Endothelial cell of umbilical vein (primary cell): ENCODE results near the gene FURIN. TPM values are rescaled to one million over a fixed set of nuclear protein-coding genes. Genes with fewer than 3 reads are reported as not detected.

Experiments
- BruUV-seq: library from RNA; stranded (reverse); fragments of 400-500 nt; replicated peaks from 2 replicates; lab custom pipeline; 2021; lab: Mats Ljungman, UMichigan
- CTCF ChIA-PET: fragments of 300-600, 350-600 bp; sonication (Branson Sonifier 250); formaldehyde crosslinking; loops from one replicate; lab custom pipeline; 2021; ENCODE audit warnings: antibody characterized with exemption, inconsistent platforms; lab: Charles Lee
- POLR2A ChIA-PET: fragments of 300-600, 350-600 bp; sonication (Branson Sonifier 250); formaldehyde crosslinking; loops from one replicate; lab custom pipeline; 2021; ENCODE audit warnings: antibody characterized with exemption, inconsistent platforms; lab: Charles Lee
- DNase-seq: peaks from one replicate; pipeline ENCODE4 v3.0.0-alpha.2; 2011; ENCODE audit warnings: low read depth, low spot score
- FAIRE-seq: peaks from 2 replicates; lab custom pipeline; 2011; peaks lifted over from hg19 to GRCh38; lab: Jason Lieb, UNC
- H2AFZ ChIP-seq: 2 replicates; pipeline ENCODE4 v1.6.0; 2012; ENCODE audit warnings: low read depth, low read length, control low read depth, inconsistent platforms
- H3K27ac ChIP-seq: 2 replicates; pipeline ENCODE4 v1.5.1; 2011; ENCODE audit warnings: low read depth, mild to moderate bottlenecking, control low read depth, low read length, moderate library complexity; ENCODE audit not compliant: insufficient read depth
- H3K27me3 ChIP-seq, 2 experiments: 2 replicates each; pipeline versions ENCODE4 v1.6.0 to v1.6.1; 2011; ENCODE audit warnings: low read length in 2 of 2, mixed read lengths in 1 of 2; ENCODE audit not compliant: control insufficient read depth in 2 of 2, insufficient read depth in 2 of 2
- H3K36me3 ChIP-seq, 2 experiments: 2 replicates in 1 of 2; 3 replicates in 1 of 2; pipeline ENCODE4 v1.5.1; 2011; ENCODE audit warnings: low read length in 2 of 2, mild to moderate bottlenecking in 1 of 2, moderate library complexity in 1 of 2; ENCODE audit not compliant: control insufficient read depth in 2 of 2, insufficient read depth in 2 of 2; ENCODE audit errors: extremely low read depth in 1 of 2
- H3K4me1 ChIP-seq: 3 replicates; pipeline ENCODE4 v1.5.1; 2011; ENCODE audit warnings: mild to moderate bottlenecking, low read length; ENCODE audit not compliant: control insufficient read depth, insufficient read depth; ENCODE audit errors: extremely low read depth
- H3K4me2 ChIP-seq: 2 replicates; pipeline ENCODE4 v1.6.1; 2011; ENCODE audit warnings: low read length, control low read depth, mixed read lengths; ENCODE audit not compliant: insufficient read depth
- H3K4me3 ChIP-seq, 3 experiments: fragments of 200-600 bp in 1 of 3; sonication (generic), shearing (Covaris generic) in 1 of 3; replicated peaks in 1 of 3; 2 replicates each; pipeline ENCODE4 v1.5.1; 2011 to 2016; ENCODE audit warnings: control low read depth in 3 of 3, low read length in 3 of 3, mild to moderate bottlenecking in 2 of 3, inconsistent platforms in 1 of 3, low read depth in 1 of 3, moderate library complexity in 1 of 3; ENCODE audit not compliant: insufficient read depth in 1 of 3
- H3K79me2 ChIP-seq: 2 replicates; pipeline ENCODE4 v1.6.0; 2012; ENCODE audit warnings: low read length, inconsistent platforms; ENCODE audit not compliant: control insufficient read depth, insufficient read depth
- H3K9ac ChIP-seq: replicated peaks from 2 replicates; pipeline ENCODE3; 2011; ENCODE audit warnings: low read length, control low read depth; ENCODE audit not compliant: insufficient read depth; ENCODE audit errors: extremely low read depth
- H3K9me1 ChIP-seq: replicated peaks from 3 replicates; pipeline ENCODE4 v1.6.0; 2011; ENCODE audit warnings: mild to moderate bottlenecking, low read length; ENCODE audit not compliant: control insufficient read depth, insufficient read depth; ENCODE audit errors: extremely low read depth
- H3K9me3 ChIP-seq: replicated peaks from 2 replicates; pipeline ENCODE4 v1.5.1; 2012; ENCODE audit warnings: low read length, inconsistent platforms; ENCODE audit not compliant: control insufficient read depth, insufficient read depth
- H4K20me1 ChIP-seq: replicated peaks from 2 replicates; pipeline ENCODE3; 2011; ENCODE audit warnings: mild to moderate bottlenecking, low read length; ENCODE audit not compliant: control insufficient read depth, insufficient read depth; ENCODE audit errors: extremely low read depth
- EZH2 ChIP-seq: IDR thresholded peaks from 2 replicates; pipeline ENCODE4 v1.6.1; 2012; ENCODE audit warnings: borderline replicate concordance, low read depth, mild to moderate bottlenecking, moderate library complexity, low read length, inconsistent platforms; ENCODE audit not compliant: severe bottlenecking
- JUN ChIP-seq: IDR thresholded peaks from 2 replicates; pipeline ENCODE4 v1.6.1; 2011; ENCODE audit warnings: borderline replicate concordance, low read depth; ENCODE audit not compliant: insufficient read length, insufficient read depth
- MAX ChIP-seq: IDR thresholded peaks from 2 replicates; pipeline ENCODE4 v1.6.1; 2011; ENCODE audit not compliant: insufficient read depth, insufficient read length
- POLR2A ChIP-seq: IDR thresholded peaks from 2 replicates; pipeline ENCODE4 v1.6.1; 2012; ENCODE audit warnings: low read depth, mild to moderate bottlenecking, control low read depth, low read length
- POLR2AphosphoS5 ChIP-seq: IDR thresholded peaks from 2 replicates; pipeline ENCODE4 v1.6.1; 2012; ENCODE audit warnings: low read depth, mild to moderate bottlenecking, control low read depth, low read length, moderate library complexity; ENCODE audit not compliant: insufficient read depth
- dilution Hi-C: fragments of 300-500 bp; cut with MboI; formaldehyde crosslinking; loops from one replicate; pipeline ENCODE4 v1.15.0; 2019; ENCODE audit warnings: low sequenced_read_pairs; ENCODE audit not compliant: extremely low pct_ligation_motif_present
- intact Hi-C: fragments of 100-400 bp; cut with micrococcal nuclease; formaldehyde crosslinking; loops from one replicate; pipeline ENCODE4 v1.10.0; 2022
- polyA plus RNA-seq, 4 experiments: library from polyadenylated mRNA; depleted of rRNA in 3 of 4; stranded (reverse) in 3 of 4; unstranded in 1 of 4; fragments of >200 nt; gene quantifications; 2 replicates each; pipeline versions ENCODE4 v1.2.1 to v1.2.3, GENCODE V29; 2011 to 2012; ENCODE audit warnings: missing spikeins in 1 of 4
- total RNA-seq: library from RNA; stranded (reverse); gene quantifications from 2 replicates; pipeline ENCODE4 v1.2.3, GENCODE V29; 2021

The FURIN gene
- total and polyA plus RNA-seq, 2 donors (not counting 3 experiments of a cell fraction or from before 2014, with no cell fraction given): 77.4 to 131 TPM

GRCh38 chr15:90889736-90890456 is 21.5 kb downstream of the FURIN start:
- no peak overlapping the region for H3K4me2 ChIP-seq
- no peak for DNase-seq
- H3K9me1 ChIP-seq: no peaks in the 10 kb centered on the region
- H3K27me3 ChIP-seq: no peaks in the 10 kb centered on the region
- peaks cover 10% of the 10 kb centered on the region for H3K79me2 ChIP-seq
- no peaks in the 10 kb centered on the region for H3K9me3 ChIP-seq
- intact Hi-C loops (loop anchor here (5.0 to 10.0 kb wide), 2 partner anchors 355 to 393 kb away; no protein-coding TSS in a partner anchor), dilution Hi-C loops (no loop called here)
- no TSS peak for BruUV-seq
- TF ChIP-seq POLR2AphosphoS5: no peak
- no peak for TF ChIP-seq MAX
- no peak overlapping the region for H2AFZ ChIP-seq
- peaks cover 10 to 47% of the 10 kb centered on the region in 2 experiments for H3K36me3 ChIP-seq
- POLR2A ChIA-PET: no interaction called here
- no peak overlapping the region for H3K9ac ChIP-seq
- CTCF ChIA-PET: interaction anchor here (1.5 to 3.7 kb wide), 2 partner anchors 42 to 242 kb away, joined by 3 to 18 read pairs; partner anchors contain the start of gene HDDC3
- H3K27ac ChIP-seq: no peak overlapping the region
- peaks cover 15% of the 10 kb centered on the region for H3K4me1 ChIP-seq
- no peaks in the 10 kb centered on the region for H4K20me1 ChIP-seq
- no peak for FAIRE-seq
- H3K4me3 ChIP-seq: no peak overlapping the region

- intact Hi-C loops (no loop called here), dilution Hi-C loops (no loop called here)
- no peak overlapping the region for H3K27ac ChIP-seq
- peaks cover 6% of the 10 kb centered on the region for H3K4me1 ChIP-seq
- H3K9ac ChIP-seq: no peak overlapping the region
- POLR2A ChIA-PET: no interaction called here
- no peak for DNase-seq
- H3K9me3 ChIP-seq: no peaks in the 10 kb centered on the region
- no peak overlapping the region for H3K4me2 ChIP-seq
- BruUV-seq: no TSS peak
- H3K79me2 ChIP-seq: peaks cover 7% of the 10 kb centered on the region
- FAIRE-seq: no peak
- peaks cover 11 to 53% of the 10 kb centered on the region in 2 experiments for H3K36me3 ChIP-seq
- CTCF ChIA-PET: no interaction called here
- no peaks in the 10 kb centered on the region for H3K9me1 ChIP-seq
- H2AFZ ChIP-seq: no peak overlapping the region
- no peak overlapping the region for H3K4me3 ChIP-seq
- H4K20me1 ChIP-seq: no peaks in the 10 kb centered on the region
- no peak for TF ChIP-seq POLR2A
- TF ChIP-seq EZH2: no peak
- no peak for TF ChIP-seq JUN
- H3K27me3 ChIP-seq: no peaks in the 10 kb centered on the region
Observed at GRCh38 chr15:90890839-90891238, 22.5 kb downstream of the FURIN start.
